ENCODE measurements around the gene HSPBP1.

The HSPBP1 gene

GRCh38 chr19:55254625-55254977, 25.3 kb downstream of the HSPBP1 start:
- POLR2A ChIA-PET, result no interaction called here
- Histone ChIP-seq H3K9me3 (ENCODE audit: control insufficient read depth, insufficient read depth, low read depth, low read length) (no peaks in the 10 kb centered on the region), H3K27ac (ENCODE audit: extremely low read depth, low read depth, low read length) (no peak overlapping the region), H3K4me1 (ENCODE audit: control insufficient read depth, insufficient read depth, low read length) (peaks cover 23% of the 10 kb centered on the region), H3K4me3 (ENCODE audit: low read depth, low read length) (no peak overlapping the region), H3K36me3 (ENCODE audit: control insufficient read depth in 2 of 2, insufficient read depth in 1 of 2, low read length in 2 of 2) (peaks cover 0 to 44% of the 10 kb centered on the region in 2 experiments; a peak in 2 of 3 replicates)
- CTCF ChIA-PET, result interaction anchor here (0.6 to 2.2 kb wide), 5 partner anchors 18 to 119 kb away, joined by 3 to 7 read pairs (median 4); no protein-coding TSS in a partner anchor
- TF ChIP-seq FEZF1 (tag by site-specific recombination; IDR thresholded peaks at IDR 0.05) (no peak), ZNF221 (tag by site-specific recombination; IDR thresholded peaks at IDR 0.05; ENCODE audit: borderline replicate concordance) (no peak), ZNF354C (tag by site-specific recombination; IDR thresholded peaks at IDR 0.05; ENCODE audit: borderline replicate concordance, low read depth) (no peak), ZNF514 (tag by site-specific recombination; IDR thresholded peaks at IDR 0.05) (no peak), GLI4 (tag by site-specific recombination; IDR thresholded peaks at IDR 0.05) (no peak), ZNF701 (tag by site-specific recombination; IDR thresholded peaks at IDR 0.05) (no peak), ZBTB49 (tag by site-specific recombination; IDR thresholded peaks at IDR 0.05; ENCODE audit: low read depth) (no peak), ZNF830 (tag by site-specific recombination; IDR thresholded peaks at IDR 0.05; ENCODE audit: low read depth) (no peak)

- Histone ChIP-seq H3K9me3 (ENCODE audit: control insufficient read depth, insufficient read depth, low read depth, low read length) (no peaks in the 10 kb centered on the region), H3K4me1 (ENCODE audit: control insufficient read depth, insufficient read depth, low read length) (peaks cover 21% of the 10 kb centered on the region), H3K36me3 (ENCODE audit: control insufficient read depth in 2 of 2, insufficient read depth in 1 of 2, low read length in 2 of 2) (peaks cover 0 to 44% of the 10 kb centered on the region in 2 experiments; a peak in 2 of 3 replicates), H3K4me3 (ENCODE audit: low read depth, low read length) (no peak overlapping the region), H3K27ac (ENCODE audit: extremely low read depth, low read depth, low read length) (no peak overlapping the region)
- peak; percentile 27; the same call in 1 of the 2 replicates for TF ChIP-seq PRDM1 (tag by site-specific recombination; IDR thresholded peaks at IDR 0.05)
- no peak for TF ChIP-seq SALL2 (tag by site-specific recombination; IDR thresholded peaks at IDR 0.05; ENCODE audit: borderline replicate concordance)
- TF ChIP-seq ZNF223 (tag by site-specific recombination; IDR thresholded peaks at IDR 0.05), result no peak
- no peak for TF ChIP-seq ELK4 (IDR thresholded peaks at IDR 0.05; ENCODE audit: borderline replicate concordance, low read depth, low read length)
- TF ChIP-seq ZNF792 (tag by site-specific recombination; IDR thresholded peaks at IDR 0.05), result no peak
- no peak for TF ChIP-seq ZNF692 (tag by site-specific recombination; IDR thresholded peaks at IDR 0.05)
- POLR2A ChIA-PET, result no interaction called here
- CTCF ChIA-PET, result interaction anchor here (0.9 to 1.3 kb wide), 3 partner anchors 18 to 47 kb away, joined by 3 to 6 read pairs (median 4); no protein-coding TSS in a partner anchor
These were observed 25.9 kb downstream of the HSPBP1 start for GRCh38 chr19:55253842-55254624.

Measured in HEK293 (cell line).